ENCODE data around the gene SDK1. TPM values are rescaled to one million over a fixed set of nuclear protein-coding genes. Genes with fewer than 3 reads are reported as not detected.
"Not testable (repeated sequence)": the region's sequence is repeated elsewhere in the genome, so short reads cannot be mapped to it uniquely, and the experiment has no call there.

The SDK1 gene
- total RNA-seq, 1 experiment from 2014 or later: 5.1 TPM

DNA sequence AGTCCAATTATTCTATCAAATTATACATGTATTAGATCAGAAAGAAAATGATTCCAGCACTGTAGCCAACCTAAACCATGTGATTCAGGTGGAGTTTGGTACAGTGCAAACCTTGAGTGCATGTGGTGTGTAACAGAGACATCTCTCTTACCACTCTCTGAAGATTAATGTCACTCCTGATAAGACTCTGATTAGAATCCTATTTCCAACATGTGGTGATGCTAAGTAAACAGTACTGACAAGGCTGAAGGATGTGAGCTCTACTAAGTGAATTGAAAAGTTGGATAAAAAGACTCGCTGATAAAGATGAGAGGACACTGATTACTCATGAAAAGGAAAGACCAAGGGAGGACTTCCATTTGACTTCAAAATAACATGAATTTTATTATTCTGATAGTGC is 232.0 kb downstream of the SDK1 start:
- DNase-seq (ENCODE audit: low spot score): no peak

DNA sequence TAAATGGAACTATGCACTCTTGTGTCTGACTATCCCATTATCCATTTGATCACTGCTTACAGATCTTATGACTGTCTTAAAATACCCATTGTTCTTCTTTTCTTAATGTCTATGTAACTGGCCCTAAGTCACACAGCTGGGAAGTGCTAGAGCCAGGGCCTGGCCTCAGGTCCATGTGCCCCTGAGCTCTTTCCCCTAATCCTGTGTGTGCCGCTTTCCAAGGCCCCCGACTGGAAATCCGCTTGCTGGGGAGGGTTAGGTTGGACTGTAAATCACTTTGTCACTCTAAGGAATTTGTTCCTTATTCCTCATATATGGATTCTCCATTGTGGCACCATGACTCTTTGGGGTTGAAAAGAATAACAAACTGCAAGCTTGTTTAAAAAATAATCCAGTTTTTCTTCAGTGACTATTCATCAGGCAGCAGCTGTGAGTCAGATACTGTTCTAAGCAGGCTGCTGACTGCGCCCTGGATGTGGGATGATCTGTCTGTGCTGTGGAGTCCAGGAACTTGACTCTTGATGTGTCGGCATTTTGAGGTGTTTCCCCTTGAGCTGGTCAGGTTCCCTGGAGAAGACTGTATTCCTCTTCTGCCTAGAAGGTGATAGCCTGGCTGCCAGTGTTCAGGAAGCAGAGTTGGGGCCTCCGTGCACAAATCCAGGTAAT is 236.3 kb downstream of the SDK1 start:
- DNase-seq (ENCODE audit: low spot score): peak; percentile 48

DNA sequence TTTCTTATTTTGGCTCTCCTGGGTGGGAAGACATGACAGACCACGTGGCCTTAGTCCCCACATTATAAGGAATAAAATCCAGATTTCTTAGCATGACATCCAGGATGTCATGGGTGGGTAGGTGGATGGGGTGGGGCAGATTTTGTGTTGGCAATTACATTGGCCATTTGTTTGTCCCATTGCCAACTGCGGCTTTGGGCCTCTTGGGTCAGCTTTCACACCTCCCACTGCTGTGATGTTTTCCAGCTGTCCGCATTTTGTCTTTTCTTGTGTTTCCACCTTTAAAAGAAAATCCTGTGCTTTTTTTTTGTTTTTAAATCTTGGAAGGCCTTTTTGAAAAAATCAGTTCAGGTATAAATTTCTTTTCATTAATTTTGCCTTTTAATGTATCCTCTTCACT is 237.0 kb downstream of the SDK1 start:
- no peak for DNase-seq (ENCODE audit: low spot score)

DNA sequence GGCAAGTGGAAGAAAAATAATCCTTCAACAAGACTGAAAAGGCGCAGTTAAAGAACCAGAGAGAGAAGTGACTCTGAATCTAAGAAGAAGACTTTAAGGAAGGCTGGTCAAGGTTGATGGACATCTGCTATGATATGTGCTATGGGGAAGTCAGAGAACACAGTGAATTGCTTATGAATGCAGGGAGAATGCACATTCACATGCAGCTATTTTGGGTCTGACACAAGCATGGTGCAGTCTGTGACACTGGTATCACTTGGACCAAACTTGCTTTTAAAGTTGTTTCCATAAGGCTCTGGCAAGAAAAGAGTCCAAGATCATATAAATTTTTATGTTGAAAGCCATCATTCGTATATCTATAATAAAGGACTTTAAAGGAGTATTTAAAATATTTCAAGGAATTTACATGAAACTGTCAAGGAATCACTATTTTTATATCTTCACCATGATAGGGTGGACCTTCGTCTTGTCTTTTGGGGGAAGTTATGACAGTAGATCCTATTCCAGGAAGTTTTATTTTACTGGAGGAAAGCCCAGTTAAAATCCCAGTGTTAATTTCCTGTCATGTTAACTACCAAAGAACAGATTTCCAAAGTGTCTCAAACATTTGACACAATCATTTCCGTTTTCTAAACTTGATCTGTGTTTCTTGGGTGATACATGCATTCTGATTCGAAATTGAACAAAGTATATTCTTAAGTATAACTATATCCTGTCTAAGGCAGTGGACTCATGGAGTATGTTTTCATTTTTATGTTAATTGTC is 239.6 kb downstream of the SDK1 start:
- no peak for DNase-seq (ENCODE audit: low spot score)

DNA sequence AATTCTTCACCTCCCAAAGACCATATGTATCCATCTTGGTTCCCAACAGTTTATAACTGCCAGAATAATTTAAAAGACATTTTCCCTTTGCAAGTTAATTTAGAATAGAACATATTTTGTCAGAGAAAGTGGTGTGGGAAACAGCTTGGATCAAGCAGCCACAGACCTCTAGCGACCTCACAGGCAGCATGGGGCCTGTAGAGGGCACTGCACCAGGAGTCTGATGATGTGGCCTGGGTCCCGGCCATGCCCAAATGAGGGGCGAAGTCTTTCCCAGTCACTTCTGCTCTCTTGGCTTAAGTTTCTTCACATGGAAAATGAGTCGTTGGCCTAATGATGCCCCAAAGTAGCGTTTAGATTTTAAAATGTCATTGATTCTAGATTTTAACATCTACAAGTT is 243.2 kb downstream of the SDK1 start:
- DNase-seq (ENCODE audit: low spot score): no peak

DNA sequence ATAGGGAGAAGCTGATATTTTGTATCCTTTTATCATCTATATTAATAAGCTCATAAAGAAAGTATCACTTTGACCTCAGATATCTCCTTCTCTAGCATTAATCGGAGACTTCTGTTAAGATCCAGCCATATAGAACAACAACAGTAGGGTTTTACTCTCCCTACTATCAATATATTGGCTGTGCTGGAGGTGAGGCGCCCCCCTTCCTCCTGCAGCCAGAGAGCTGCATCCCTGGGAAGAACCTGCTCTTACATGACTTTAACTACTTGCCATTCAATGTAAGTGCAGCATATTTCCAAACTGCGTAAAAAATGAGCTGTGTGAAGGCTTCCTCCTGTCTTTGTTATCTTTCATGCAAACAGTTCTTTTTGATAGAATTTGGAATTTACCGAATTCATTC is 247.8 kb downstream of the SDK1 start:
- no peak for DNase-seq (ENCODE audit: low spot score)

DNA sequence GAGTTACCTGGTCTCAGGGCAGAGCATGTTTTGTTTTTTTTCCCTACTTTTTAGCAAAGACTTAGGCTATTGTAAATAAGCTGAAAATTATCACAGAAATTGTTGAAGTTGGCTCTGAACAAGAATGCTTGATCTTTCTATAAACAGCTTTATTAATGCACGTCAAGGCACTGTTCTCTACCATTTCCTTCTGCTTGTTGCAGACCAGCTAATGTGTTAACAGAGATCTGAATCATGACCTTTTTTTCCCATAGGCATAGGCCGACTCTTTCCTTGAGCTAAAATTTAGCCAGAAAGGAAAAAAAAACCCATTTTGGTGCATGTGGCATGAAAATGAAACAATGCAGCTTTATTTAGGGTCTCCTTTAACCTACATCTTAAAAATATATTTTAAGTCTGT is 248.5 kb downstream of the SDK1 start:
- DNase-seq (ENCODE audit: low spot score): no peak

DNA sequence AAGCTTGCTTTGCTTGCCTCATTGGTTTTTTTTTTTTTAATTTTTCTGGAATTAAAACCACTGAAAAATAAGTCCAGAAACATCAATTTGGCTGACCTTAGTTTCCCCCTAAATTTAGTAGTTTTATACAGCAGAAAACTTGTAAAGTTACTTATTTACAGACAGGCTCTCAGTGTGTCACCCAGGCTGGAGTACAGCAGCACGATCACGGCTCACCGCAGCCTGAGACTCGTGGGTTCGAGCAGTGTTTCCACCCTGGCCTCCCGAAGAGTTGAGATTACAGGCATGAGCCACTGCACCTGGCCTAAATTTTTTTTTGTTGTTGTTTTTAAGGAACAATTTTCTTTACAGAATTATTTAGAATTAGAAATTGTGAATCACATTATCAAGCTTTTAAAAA is 250.5 kb downstream of the SDK1 start:
- DNase-seq (ENCODE audit: low spot score): no peak

DNA sequence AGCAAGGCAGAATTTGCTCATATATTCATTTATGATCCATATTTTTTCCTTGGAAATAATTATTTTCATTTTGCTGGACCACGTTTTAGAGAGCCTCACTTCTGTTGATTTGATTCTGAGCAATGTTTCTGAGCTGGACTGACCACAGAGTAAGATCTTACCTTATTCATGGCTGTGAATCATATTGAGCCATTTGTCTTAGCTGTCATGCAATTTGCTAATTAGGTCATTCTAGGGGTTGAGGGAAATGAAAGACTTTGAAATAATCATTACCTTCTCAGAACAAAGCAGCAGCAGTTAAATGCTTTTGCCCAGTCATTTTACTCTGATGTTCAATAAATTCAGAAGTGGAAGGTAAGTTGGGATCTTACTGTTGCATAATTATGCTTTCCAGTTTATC is 251.4 kb downstream of the SDK1 start:
- DNase-seq (ENCODE audit: low spot score): no peak

DNA sequence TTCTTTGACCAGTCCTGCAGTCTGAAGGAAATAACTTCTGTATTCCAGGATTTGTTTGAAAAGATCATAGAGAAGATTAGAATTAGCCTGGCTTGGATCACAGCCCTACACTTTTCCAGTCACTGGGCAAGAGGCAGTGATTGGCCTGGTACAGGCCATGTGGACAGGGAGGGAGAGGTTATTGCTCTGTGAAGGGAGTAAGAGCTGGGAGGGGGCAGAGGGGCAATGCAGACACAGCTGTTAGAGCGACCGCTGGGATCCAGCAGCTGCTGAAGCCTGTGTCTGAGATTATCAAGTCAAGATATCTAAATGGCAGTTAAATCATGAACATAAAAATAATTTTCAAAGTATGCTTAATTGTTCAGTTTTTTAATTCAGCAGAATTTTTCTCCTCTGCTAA is 257.3 kb downstream of the SDK1 start:
- no peak for DNase-seq (ENCODE audit: low spot score)

DNA sequence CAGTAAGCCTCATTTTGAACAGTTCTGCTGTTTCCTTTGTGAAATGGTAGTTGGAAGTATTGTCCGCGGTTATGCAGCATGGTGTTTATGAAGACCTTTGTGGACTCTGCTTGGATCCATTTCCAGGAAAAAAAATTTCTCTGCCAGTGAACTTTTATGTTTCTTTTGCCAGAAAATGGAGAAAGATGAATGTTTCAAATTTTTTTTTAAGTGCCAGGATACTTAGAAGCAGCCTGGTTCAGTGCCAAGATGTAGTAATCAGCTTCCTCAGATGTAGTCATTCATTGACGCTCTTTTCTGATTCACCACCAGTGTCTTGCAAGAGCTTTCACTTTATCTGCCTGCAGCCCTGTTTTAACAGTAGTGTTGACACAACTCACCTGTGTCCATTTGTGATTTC is 258.2 kb downstream of the SDK1 start:
- peak; percentile 89 for DNase-seq (ENCODE audit: low spot score)

DNA sequence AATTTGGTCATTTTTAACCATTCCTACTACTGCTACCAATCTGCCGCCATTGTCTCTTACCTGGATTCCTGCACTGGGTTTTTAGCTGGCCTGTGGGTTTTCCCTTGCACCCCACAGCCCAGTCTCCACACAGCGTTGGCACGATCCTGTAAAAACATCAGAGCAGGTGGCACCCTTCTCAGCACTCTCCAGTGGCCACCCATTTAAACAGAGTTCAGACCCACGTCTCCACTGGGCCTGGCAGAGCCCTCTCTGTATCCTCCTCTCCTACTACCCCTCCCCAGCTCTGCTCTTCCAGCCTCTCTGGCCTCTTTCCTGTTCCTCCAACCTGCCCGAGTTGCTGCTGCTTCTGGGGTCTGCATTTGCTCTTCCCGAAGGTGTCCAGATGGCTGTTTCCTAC is 259.4 kb downstream of the SDK1 start:
- DNase-seq (ENCODE audit: low spot score): no peak

DNA sequence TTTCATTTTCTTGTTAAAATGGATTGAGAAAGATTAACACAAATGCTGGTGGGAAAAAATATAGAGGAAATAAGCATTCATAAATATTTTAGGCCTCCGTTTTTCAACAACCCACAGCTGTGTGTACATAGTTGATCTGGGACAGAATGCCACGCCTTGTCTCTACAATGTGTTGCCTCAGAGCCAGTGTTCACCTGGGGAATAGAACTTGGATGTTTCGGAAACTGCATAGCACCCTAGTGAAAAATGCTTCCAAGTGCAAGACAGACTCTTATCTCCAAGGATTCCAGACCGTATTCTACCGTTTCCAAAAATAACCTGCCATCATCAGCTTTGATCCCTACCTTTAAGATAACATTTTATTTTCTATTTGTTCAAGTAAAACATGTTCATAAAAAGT is 260.9 kb downstream of the SDK1 start:
- no peak for DNase-seq (ENCODE audit: low spot score)

DNA sequence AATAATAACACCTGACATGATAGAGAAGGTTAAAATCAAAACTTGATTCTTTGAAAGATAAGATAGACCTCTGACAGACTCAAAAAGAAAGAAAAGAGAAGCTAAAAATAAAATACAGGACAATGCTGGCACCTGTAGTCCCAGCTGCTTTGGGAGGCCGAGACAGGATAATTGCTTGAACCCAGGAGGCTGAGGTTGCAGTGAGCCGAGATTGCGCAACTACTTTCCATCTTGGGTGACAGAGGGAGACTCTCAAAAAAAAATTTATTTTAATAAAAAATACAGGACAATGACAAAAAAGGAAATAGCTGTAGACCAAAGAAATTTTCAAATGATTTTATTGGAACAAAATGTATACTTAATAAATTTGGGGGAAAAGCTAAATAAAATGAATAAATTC is 263.2 kb downstream of the SDK1 start:
- DNase-seq (ENCODE audit: low spot score): no peak

DNA sequence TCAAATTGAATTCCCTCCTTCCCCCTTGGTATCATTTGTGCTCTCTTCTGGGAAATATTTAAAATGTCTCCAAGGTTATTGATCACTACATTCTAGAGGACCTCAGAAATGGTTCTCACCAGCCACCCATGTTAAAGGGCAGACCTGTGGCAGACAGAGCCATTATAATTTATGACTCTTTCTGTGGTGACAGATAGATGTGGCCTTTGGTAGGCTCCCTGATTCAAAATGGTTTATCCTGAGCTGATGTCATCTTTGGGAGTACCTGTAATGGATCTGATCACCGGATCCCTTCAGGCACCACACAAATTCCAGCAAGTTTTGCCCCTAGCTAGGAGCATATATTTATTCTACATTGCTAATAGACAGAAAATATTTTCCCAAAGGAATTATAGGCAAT is 267.5 kb downstream of the SDK1 start:
- no peak for DNase-seq (ENCODE audit: low spot score)

DNA sequence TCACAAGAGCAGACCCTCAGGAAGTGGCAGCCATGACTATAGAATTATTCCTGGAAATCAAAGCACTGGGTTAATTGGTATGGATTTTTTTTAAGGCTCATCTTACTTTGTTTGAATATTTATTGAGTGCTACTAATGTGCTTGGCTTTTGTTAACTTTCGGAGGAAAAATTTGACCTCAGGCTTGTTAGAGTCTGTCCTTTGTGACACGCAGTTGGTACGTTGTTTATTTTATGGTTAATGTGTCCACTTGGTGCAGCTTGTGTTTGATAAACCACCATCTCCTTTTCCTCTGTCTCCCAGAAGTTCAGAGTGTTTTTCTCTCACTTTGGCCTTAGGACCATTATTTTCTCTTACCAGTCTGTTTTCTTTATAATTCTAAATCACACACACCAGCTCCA is 268.6 kb downstream of the SDK1 start:
- DNase-seq (ENCODE audit: low spot score): no peak

DNA sequence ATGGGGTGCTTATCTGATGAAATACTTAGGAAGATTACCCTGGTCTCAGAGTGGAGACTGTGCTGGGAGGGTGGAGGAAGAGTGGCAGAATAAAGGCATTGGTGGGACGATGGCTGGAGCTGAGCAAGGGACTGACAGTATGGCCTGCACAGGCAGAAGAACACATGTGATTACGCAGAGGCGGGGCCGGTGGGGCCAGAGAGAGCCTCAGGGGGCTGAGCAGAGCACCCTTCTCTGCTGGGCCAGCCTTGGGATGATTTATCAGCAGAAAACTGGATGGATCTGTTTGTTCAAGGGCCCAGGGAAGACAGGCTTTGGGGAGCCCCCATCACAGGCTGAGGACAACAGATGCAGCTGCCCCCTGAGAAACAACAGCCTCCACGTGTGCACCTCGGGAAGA is 272.1 kb downstream of the SDK1 start:
- no peak for DNase-seq (ENCODE audit: low spot score)

DNA sequence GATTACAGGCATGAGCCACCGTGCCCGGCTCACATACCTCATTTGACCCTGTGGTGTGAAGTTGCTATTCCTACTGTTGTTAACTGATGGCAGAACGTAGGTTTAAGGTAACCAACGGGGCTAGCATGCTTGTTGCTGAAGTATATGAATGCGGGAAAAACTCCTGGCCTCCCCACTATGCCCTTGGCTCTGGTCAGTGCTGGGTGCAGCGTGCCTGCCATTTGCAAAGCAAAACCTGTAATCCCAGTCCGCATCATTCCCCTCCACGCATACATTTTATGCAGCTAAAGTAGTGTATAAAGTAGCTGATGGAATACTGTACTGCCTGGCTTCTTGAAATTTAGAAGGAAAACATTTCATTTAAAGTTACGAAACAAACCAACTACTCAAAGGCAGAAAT is 273.3 kb downstream of the SDK1 start:
- no peak for DNase-seq (ENCODE audit: low spot score)

DNA sequence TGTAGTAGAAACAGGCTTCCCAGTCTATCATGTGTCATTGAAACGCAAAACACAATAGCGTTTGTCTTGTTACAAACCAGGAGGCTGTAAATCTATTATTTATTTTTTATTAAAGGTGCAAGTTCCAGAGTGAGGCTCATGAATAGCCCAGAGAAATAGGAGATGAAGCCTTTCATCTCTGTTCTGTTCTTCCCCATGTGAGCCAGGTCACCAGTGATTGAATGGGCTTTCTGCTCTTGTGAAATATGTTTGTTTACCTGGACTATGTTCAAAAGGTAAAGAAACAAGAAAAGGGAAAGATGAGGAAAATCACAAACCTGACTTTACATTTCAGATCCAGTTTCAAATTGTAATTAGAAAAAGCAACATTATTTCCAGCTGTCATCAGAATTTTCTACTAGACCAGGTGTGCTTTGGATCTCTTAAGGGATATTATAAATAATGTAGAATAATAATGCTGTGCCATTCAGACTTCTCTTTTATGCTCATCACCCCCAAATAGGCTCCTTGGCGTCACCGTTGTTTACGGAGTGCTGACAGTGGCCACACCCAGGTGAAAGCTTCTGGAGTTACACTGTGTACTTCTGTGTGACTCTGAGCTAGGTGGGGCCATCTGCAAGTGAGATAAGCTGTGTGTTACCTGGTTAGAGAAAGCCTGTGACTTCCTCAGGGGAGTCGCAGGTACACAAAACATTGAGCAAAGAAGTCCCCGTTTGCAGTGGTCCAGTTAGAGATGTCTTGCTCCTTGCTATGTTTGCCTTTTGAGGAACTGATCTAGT is 274.9 kb downstream of the SDK1 start:
- no peak for DNase-seq (ENCODE audit: low spot score)

DNA sequence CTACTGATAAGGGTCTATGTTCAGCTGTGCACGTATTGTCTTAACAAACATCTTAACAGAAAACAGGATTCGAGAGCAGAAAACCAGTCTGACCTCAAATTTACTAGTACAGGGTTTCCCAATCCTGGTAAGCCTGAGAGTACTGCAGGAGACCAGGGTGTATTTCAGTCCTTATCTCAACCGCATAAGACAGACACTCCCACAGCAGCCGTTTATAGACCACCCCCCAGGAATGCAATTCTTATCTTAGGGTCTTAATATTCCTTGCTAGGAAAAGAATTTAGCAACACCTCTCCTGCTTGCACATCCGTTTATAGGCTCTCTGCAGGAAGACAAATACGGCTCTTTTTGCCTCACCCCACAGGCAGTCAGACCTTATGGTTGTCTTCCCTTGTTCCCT is 277.3 kb downstream of the SDK1 start:
- DNase-seq (ENCODE audit: low spot score): no peak

DNA sequence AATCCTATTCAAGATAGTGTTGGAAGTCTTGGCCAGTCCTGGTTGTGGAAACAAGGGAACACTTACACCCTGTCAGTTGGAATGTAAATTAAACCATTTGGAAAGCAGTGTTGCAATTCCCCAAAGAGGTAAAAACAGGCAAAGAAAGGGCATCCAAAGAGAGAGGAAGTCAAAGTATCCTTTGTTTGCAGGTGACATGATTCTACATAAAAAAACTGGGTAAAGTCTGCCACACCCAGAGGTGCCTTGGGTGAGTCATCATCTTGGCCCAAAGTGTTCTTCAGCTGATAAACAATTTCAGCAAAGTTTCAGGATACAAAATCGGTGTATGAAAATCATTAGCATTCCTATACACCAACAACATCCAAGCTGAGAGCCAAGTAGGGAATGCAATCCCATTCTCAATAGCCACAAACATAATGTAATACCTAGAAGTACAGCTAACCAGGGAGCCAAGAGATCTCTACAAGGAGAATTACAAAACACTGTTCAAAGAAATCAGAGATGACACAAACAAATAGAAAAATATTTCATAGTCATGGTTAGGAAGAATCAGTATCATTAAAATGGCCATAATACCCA is 278.7 kb downstream of the SDK1 start:
- no peak for DNase-seq (ENCODE audit: low spot score)

DNA sequence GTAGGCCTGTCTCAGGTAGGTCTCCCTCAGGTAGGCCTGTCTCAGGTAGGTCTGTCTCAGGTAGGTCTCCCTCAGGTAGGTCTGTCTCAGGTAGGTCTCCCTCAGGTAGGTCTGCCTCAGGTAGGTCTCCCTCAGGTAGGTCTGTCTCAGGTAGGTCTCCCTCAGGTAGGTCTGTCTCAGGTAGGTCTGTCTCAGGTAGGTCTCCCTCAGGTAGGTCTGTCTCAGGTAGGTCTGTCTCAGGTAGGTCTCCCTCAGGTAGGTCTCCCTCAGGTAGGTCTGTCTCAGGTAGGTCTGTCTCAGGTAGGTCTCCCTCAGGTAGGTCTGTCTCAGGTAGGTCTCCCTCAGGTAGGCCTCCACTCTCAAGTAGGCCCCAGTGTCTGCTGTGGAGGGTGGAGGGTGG is 281.1 kb downstream of the SDK1 start:
- not testable (repeated sequence) for DNase-seq (ENCODE audit: low spot score)

DNA sequence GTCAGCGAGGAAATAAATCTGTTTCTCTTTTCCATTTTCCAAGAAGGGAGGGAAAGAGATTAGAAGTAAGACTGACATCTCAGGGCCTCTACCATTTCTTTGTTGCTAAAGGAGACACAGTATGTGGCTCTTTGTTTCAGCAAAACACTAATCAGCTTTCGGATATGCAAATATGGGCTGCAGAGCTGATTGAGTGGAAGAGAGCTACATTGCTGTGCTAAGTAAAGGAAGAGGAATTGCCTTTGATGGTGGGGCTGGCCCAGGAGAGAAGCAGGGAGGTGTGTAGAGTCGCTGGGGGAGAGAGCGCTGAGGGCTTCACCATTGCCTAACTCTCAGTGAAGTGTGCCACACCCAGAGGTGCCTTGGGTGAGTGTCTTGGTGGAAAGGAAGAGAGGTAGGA is 284.8 kb downstream of the SDK1 start:
- no peak for DNase-seq (ENCODE audit: low spot score)

Measured in H4 (cell line).